Stimulated activated CD4-positive, alpha-beta T cell treated with anti-CD3 and anti-CD28 coated beads, TNF-alpha, amount 100 ng/mL, for 24 hours (primary cell): ENCODE results near the gene LTBP1.

Experiments
- DNase-seq, 3 experiments: peaks; one replicate each; pipeline ENCODE4 v3.0.0-alpha.2; 2020; ENCODE audit warnings: low read depth in 3 of 3

LTBP1 gene

GRCh38 chr2:33202641-33203522 lies 256.1 kb downstream of the LTBP1 start:
- DNase-seq = no peak

GRCh38 chr2:33204945-33205344 lies 258.2 kb downstream of the LTBP1 start:
- no peak for DNase-seq

GRCh38 chr2:33205693-33206434 lies 259.1 kb downstream of the LTBP1 start:
- no peak for DNase-seq

GRCh38 chr2:33207151-33207740 lies 260.5 kb downstream of the LTBP1 start:
- DNase-seq = no peak

- no peak for DNase-seq
These were observed 261.6 kb downstream of the LTBP1 start for GRCh38 chr2:33208400-33208799.

GRCh38 chr2:33209976-33210375 lies 263.2 kb downstream of the LTBP1 start:
- DNase-seq = no peak

- DNase-seq = no peak
These were observed 263.9 kb downstream of the LTBP1 start for GRCh38 chr2:33210626-33211025.

- no peak for DNase-seq
These were observed 265.4 kb downstream of the LTBP1 start for GRCh38 chr2:33212151-33212550.

- no peak for DNase-seq
These were observed 266.5 kb downstream of the LTBP1 start for GRCh38 chr2:33213244-33213643.

- DNase-seq = no peak
These were observed 266.9 kb downstream of the LTBP1 start for GRCh38 chr2:33213648-33214047.

GRCh38 chr2:33214436-33214835 lies 267.7 kb downstream of the LTBP1 start:
- no peak for DNase-seq

- no peak for DNase-seq
These were observed 268.1 kb downstream of the LTBP1 start for GRCh38 chr2:33214857-33215256.

GRCh38 chr2:33215299-33215698 lies 268.5 kb downstream of the LTBP1 start:
- DNase-seq = no peak

GRCh38 chr2:33215983-33216382 lies 269.2 kb downstream of the LTBP1 start:
- DNase-seq = no peak

- no peak for DNase-seq
These were observed 269.9 kb downstream of the LTBP1 start for GRCh38 chr2:33216508-33217182.

GRCh38 chr2:33217406-33217805 lies 270.7 kb downstream of the LTBP1 start:
- no peak for DNase-seq

GRCh38 chr2:33219114-33219513 lies 272.4 kb downstream of the LTBP1 start:
- no peak for DNase-seq

GRCh38 chr2:33219850-33220275 lies 273.1 kb downstream of the LTBP1 start:
- no peak for DNase-seq

- DNase-seq = no peak
These were observed 273.8 kb downstream of the LTBP1 start for GRCh38 chr2:33220533-33220932.

GRCh38 chr2:33221046-33221784 lies 274.5 kb downstream of the LTBP1 start:
- no peak for DNase-seq

- no peak for DNase-seq
These were observed 275.6 kb downstream of the LTBP1 start for GRCh38 chr2:33222309-33222708.
